ENCODE data around the gene DSP. TPM values are rescaled to one million over a fixed set of nuclear protein-coding genes. Genes with fewer than 3 reads are reported as not detected.

The DSP gene
- total RNA-seq, 1 donor from 2014 or later = 38.7 TPM

GRCh38 chr6:7546383-7546782 lies 4.9 kb downstream of the DSP start:
- Histone ChIP-seq H3K9ac (no peak overlapping the region), H3K27me3 (peaks cover 21% of the 10 kb centered on the region), H3K79me2 (ENCODE audit: low read depth) (peaks cover 20% of the 10 kb centered on the region)

GRCh38 chr6:7546896-7547295 lies 5.4 kb downstream of the DSP start:
- peaks cover 61% of the 10 kb centered on the region for H4K20me1 ChIP-seq (ENCODE audit: low read depth)
- Mint-ChIP-seq H3K4me3 (no peak overlapping the region), H3K4me1 (peaks cover 29% of the 10 kb centered on the region), H3K36me3 (no peaks in the 10 kb centered on the region), H3K27ac (no peak overlapping the region), H3K9me3 (no peaks in the 10 kb centered on the region), H3K27me3 (ENCODE audit: insufficient read depth, low read depth) (peaks cover 8% of the 10 kb centered on the region)
- H3F3A ChIP-seq (ENCODE audit: low read depth) = peaks cover 48% of the 10 kb centered on the region
- H3K4me1 ChIP-seq = peaks cover 40% of the 10 kb centered on the region
- no peak overlapping the region for H3K4me2 ChIP-seq
- peaks cover 19% of the 10 kb centered on the region for H3K27me3 ChIP-seq
- H3K79me2 ChIP-seq (ENCODE audit: low read depth) = peaks cover 20% of the 10 kb centered on the region
- TF ChIP-seq EZH2phosphoT487 (IDR thresholded peaks at IDR 0.05) (no peak), EZH2 (IDR thresholded peaks at IDR 0.05) (no peak), CTCF (IDR thresholded peaks at IDR 0.05) (no peak)
- no peak for DNase-seq (ENCODE audit: low spot score)
- H3K9me3 ChIP-seq (ENCODE audit: low read depth) = no peaks in the 10 kb centered on the region
- no peak overlapping the region for H2AFZ ChIP-seq (replicated peaks)
- H3K9ac ChIP-seq = no peak overlapping the region
- H3K36me3 ChIP-seq = no peaks in the 10 kb centered on the region
- no peak overlapping the region for H3K27ac ChIP-seq
- H3K4me3 ChIP-seq = no peak overlapping the region

More at GRCh38 chr6:7546383-7546782, 4.9 kb downstream of the DSP start:
- Mint-ChIP-seq H3K36me3 (no peaks in the 10 kb centered on the region), H3K27ac (no peak overlapping the region), H3K27me3 (ENCODE audit: insufficient read depth, low read depth) (peaks cover 10% of the 10 kb centered on the region), H3K4me3 (no peak overlapping the region), H3K9me3 (no peaks in the 10 kb centered on the region), H3K4me1 (peaks cover 29% of the 10 kb centered on the region)
- Histone ChIP-seq H3K27ac (no peak overlapping the region), H4K20me1 (ENCODE audit: low read depth) (peaks cover 61% of the 10 kb centered on the region), H3F3A (ENCODE audit: low read depth) (peaks cover 52% of the 10 kb centered on the region), H3K4me1 (peaks cover 40% of the 10 kb centered on the region), H3K4me3 (no peak overlapping the region), H3K9me3 (ENCODE audit: low read depth) (no peaks in the 10 kb centered on the region), H3K4me2 (no peak overlapping the region), H2AFZ (replicated peaks) (no peak overlapping the region), H3K36me3 (no peaks in the 10 kb centered on the region)
- DNase-seq (ENCODE audit: low spot score) = no peak
- TF ChIP-seq EZH2phosphoT487 (IDR thresholded peaks at IDR 0.05) (no peak), EZH2 (IDR thresholded peaks at IDR 0.05) (no peak), CTCF (IDR thresholded peaks at IDR 0.05) (no peak)

GRCh38 chr6:7547315-7547714 lies 5.8 kb downstream of the DSP start:
- Histone ChIP-seq H3K27me3 (peaks cover 19% of the 10 kb centered on the region), H3K4me1 (peaks cover 40% of the 10 kb centered on the region), H3K36me3 (no peaks in the 10 kb centered on the region), H4K20me1 (ENCODE audit: low read depth) (peaks cover 61% of the 10 kb centered on the region), H3K4me3 (no peak overlapping the region), H3K4me2 (no peak overlapping the region), H2AFZ (replicated peaks) (no peak overlapping the region), H3K9ac (no peak overlapping the region), H3F3A (ENCODE audit: low read depth) (peaks cover 43% of the 10 kb centered on the region), H3K27ac (no peak overlapping the region), H3K79me2 (ENCODE audit: low read depth) (peaks cover 20% of the 10 kb centered on the region), H3K9me3 (ENCODE audit: low read depth) (no peaks in the 10 kb centered on the region)
- DNase-seq (ENCODE audit: low spot score) = no peak
- TF ChIP-seq EZH2 (IDR thresholded peaks at IDR 0.05) = no peak
- TF ChIP-seq CTCF (IDR thresholded peaks at IDR 0.05) = no peak
- no peak for TF ChIP-seq EZH2phosphoT487 (IDR thresholded peaks at IDR 0.05)
- Mint-ChIP-seq H3K27me3 (ENCODE audit: insufficient read depth, low read depth) (peaks cover 8% of the 10 kb centered on the region), H3K36me3 (no peaks in the 10 kb centered on the region), H3K9me3 (no peaks in the 10 kb centered on the region), H3K4me3 (no peak overlapping the region), H3K4me1 (peaks cover 29% of the 10 kb centered on the region), H3K27ac (no peak overlapping the region)

All from neural progenitor cell (in vitro differentiated cells).